DMS114 treated with DMSO at 0.1 percent for 48 hours (cell line): ENCODE results near the gene PPP1R14C.

ENCODE experiments used
- DNase-seq: peaks from one replicate; lab custom pipeline; 2025; ENCODE audit not compliant: unreplicated experiment; lab: John Stamatoyannopoulos, UW

The PPP1R14C gene

GRCh38 chr6:150269130-150269856, 126.4 kb downstream of the PPP1R14C start:
- DNase-seq, result no peak

GRCh38 chr6:150269857-150270223, 127.0 kb downstream of the PPP1R14C start:
- no peak for DNase-seq

- no peak for DNase-seq
Measured at GRCh38 chr6:150270330-150271052, 127.6 kb downstream of the PPP1R14C start.

GRCh38 chr6:150271172-150271500, 128.3 kb downstream of the PPP1R14C start:
- DNase-seq, result no peak

- no peak for DNase-seq
Measured at GRCh38 chr6:150271501-150272263, 128.8 kb downstream of the PPP1R14C start.

- DNase-seq, result no peak
Measured at GRCh38 chr6:150272264-150272975, 129.6 kb downstream of the PPP1R14C start.

GRCh38 chr6:150272976-150273315, 130.1 kb downstream of the PPP1R14C start:
- DNase-seq, result no peak

- no peak for DNase-seq
Measured at GRCh38 chr6:150273457-150274309, 130.8 kb downstream of the PPP1R14C start.

GRCh38 chr6:150275489-150275888, 132.6 kb downstream of the PPP1R14C start:
- DNase-seq, result no peak

GRCh38 chr6:150276168-150276936, 133.5 kb downstream of the PPP1R14C start:
- no peak for DNase-seq

GRCh38 chr6:150276937-150277742, 134.3 kb downstream of the PPP1R14C start:
- no peak for DNase-seq

- DNase-seq, result no peak
Measured at GRCh38 chr6:150279533-150279932, 136.7 kb downstream of the PPP1R14C start.

- DNase-seq, result no peak
Measured at GRCh38 chr6:150280703-150281102, 137.9 kb downstream of the PPP1R14C start.

GRCh38 chr6:150281767-150282166, 138.9 kb downstream of the PPP1R14C start:
- no peak for DNase-seq

GRCh38 chr6:150282806-150283205, 140.0 kb downstream of the PPP1R14C start:
- DNase-seq, result no peak

GRCh38 chr6:150286460-150286859, 143.6 kb downstream of the PPP1R14C start:
- no peak for DNase-seq

- DNase-seq, result no peak
Measured at GRCh38 chr6:150286912-150287311, 144.1 kb downstream of the PPP1R14C start.

- DNase-seq, result no peak
Measured at GRCh38 chr6:150288456-150288855, 145.6 kb downstream of the PPP1R14C start.
